A673 (cell line): ENCODE results near the gene PTGFRN. TPM values are rescaled to one million over a fixed set of nuclear protein-coding genes. Genes with fewer than 3 reads are reported as not detected.

Experiments used
- BruUV-seq: library from RNA; stranded (reverse); fragments of 400-500 nt; replicated peaks from 2 replicates; lab custom pipeline; 2021; lab: Mats Ljungman, UMichigan
- CTCF ChIA-PET: fragments of 300-600 bp; sonication (Branson Sonifier 250); formaldehyde crosslinking; loops from one replicate; lab custom pipeline; 2022; ENCODE audit warnings: antibody characterized with exemption; lab: Charles Lee
- POLR2A ChIA-PET: fragments of 300-600 bp; sonication (Branson Sonifier 250); formaldehyde crosslinking; loops from one replicate; lab custom pipeline; 2022; ENCODE audit warnings: antibody characterized with exemption; ENCODE audit not compliant: low non-redundant PET; lab: Charles Lee
- DNase-seq: peaks from one replicate; pipeline ENCODE4 v3.0.0-alpha.2; 2015; ENCODE audit warnings: low spot score
- H3K27ac ChIP-seq: fragments of 200-600 bp; sonication (generic); 2 replicates; pipeline ENCODE4 v1.5.1; 2016; ENCODE audit warnings: mixed run types, low read depth, mild to moderate bottlenecking, mixed read lengths, antibody characterized with exemption, low read length; ENCODE audit not compliant: poor library complexity, severe bottlenecking
- H3K27me3 ChIP-seq: fragments of 200-600 bp; sonication (generic); replicated peaks from 2 replicates; pipeline ENCODE4 v1.6.1; 2017; ENCODE audit warnings: mixed run types, low read depth, mild to moderate bottlenecking, mixed read lengths, antibody characterized with exemption, low read length; ENCODE audit not compliant: insufficient read depth, poor library complexity
- H3K36me3 ChIP-seq: fragments of 200-600 bp; sonication (generic); 2 replicates; pipeline ENCODE4 v1.6.1; 2016; ENCODE audit warnings: mixed run types, mild to moderate bottlenecking, mixed read lengths, antibody characterized with exemption, low read length; ENCODE audit not compliant: insufficient read depth, poor library complexity, severe bottlenecking
- H3K4me1 ChIP-seq: fragments of 200-600 bp; sonication (generic); 2 replicates; pipeline ENCODE4 v1.6.1; 2017; ENCODE audit warnings: mixed run types, mild to moderate bottlenecking, mixed read lengths, antibody characterized with exemption, low read length; ENCODE audit not compliant: insufficient read depth, poor library complexity, severe bottlenecking
- H3K4me3 ChIP-seq: fragments of 200-600 bp; sonication (generic); 2 replicates; pipeline ENCODE4 v1.5.1; 2016; ENCODE audit warnings: low read depth, mixed run types, mild to moderate bottlenecking, mixed read lengths, low read length; ENCODE audit not compliant: poor library complexity, severe bottlenecking
- H3K9me3 ChIP-seq: fragments of 200-600 bp; sonication (generic); 2 replicates; pipeline ENCODE4 v1.6.1; 2016; ENCODE audit warnings: mixed run types, low read depth, mild to moderate bottlenecking, mixed read lengths, antibody characterized with exemption, low read length; ENCODE audit not compliant: poor library complexity, severe bottlenecking
- CTCF ChIP-seq: fragments of 300-800, 200-600 bp; sonication (generic); conservative IDR thresholded peaks from 2 replicates; pipeline ENCODE4 v1.5.1; 2017; ENCODE audit warnings: low read depth, mild to moderate bottlenecking, antibody characterized with exemption, low read length, moderate library complexity, mixed read lengths
- EZH2 ChIP-seq: fragments of 200-600 bp; sonication (generic); IDR thresholded peaks from 2 replicates; pipeline ENCODE4 v1.6.1; 2017; ENCODE audit warnings: borderline replicate concordance, low read depth, mild to moderate bottlenecking, mixed read lengths, antibody characterized with exemption, low read length; ENCODE audit not compliant: poor library complexity, severe bottlenecking
- intact Hi-C: fragments of 100-400 bp; cut with micrococcal nuclease; formaldehyde crosslinking; loops from one replicate; pipeline ENCODE4 v1.10.0; 2022; ENCODE audit not compliant: unreplicated experiment
- total RNA-seq: library from RNA; stranded (reverse); gene quantifications from 2 replicates; pipeline ENCODE4 v1.2.3, GENCODE V29; 2021

The PTGFRN gene
- total RNA-seq, 1 experiment from 2014 or later = 29.5 TPM

DNA sequence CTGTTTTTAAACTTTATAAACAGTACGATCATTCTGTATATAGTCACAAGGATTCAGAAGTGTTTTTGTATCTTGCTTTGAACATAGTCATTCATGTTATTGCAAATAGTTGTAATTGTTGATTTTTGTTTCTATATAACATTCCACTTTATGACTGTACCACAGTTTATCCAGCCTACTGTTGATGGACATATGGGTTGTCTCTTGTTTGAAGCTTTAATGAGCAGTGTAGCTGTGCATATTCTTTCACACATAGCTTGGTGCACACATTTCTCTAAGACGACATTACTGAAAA lies 98.0 kb downstream of the PTGFRN start:
- BruUV-seq = no TSS peak
- peaks cover 3% of the 10 kb centered on the region for H3K27me3 ChIP-seq
- POLR2A ChIA-PET = no interaction called here
- intact Hi-C loops = no loop called here
- H3K27ac ChIP-seq = no peak overlapping the region
- H3K36me3 ChIP-seq = no peaks in the 10 kb centered on the region
- TF ChIP-seq CTCF (no peak), EZH2 (no peak)
- no peak for DNase-seq
- CTCF ChIA-PET = no interaction called here
- no peak overlapping the region for H3K4me3 ChIP-seq
- no peaks in the 10 kb centered on the region for H3K9me3 ChIP-seq
- no peaks in the 10 kb centered on the region for H3K4me1 ChIP-seq

DNA sequence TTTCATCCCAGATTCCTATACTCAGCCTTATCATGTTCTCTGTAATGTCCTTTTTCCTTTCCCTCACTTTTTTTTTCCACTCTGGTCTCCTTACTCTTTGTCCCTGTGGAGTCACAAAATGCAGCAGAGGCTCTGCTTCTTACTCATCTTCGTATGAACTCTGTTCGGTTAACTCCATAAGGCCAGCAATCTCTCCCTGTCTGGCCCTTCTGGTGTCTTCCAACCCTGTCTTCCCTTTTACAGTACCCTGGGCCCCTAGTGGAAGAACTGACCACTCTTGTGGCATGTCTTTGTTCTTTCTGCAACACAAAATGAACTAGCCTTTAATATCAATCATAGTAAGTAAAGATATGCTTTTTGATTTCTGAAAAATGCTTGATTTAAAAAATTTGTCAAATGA lies 98.9 kb downstream of the PTGFRN start:
- intact Hi-C loops = no loop called here
- DNase-seq = no peak
- Histone ChIP-seq H3K27ac (no peak overlapping the region), H3K27me3 (peaks cover 3% of the 10 kb centered on the region), H3K9me3 (no peaks in the 10 kb centered on the region), H3K4me3 (no peak overlapping the region), H3K4me1 (no peaks in the 10 kb centered on the region), H3K36me3 (no peaks in the 10 kb centered on the region)
- no TSS peak for BruUV-seq
- ChIA-PET POLR2A (no interaction called here), CTCF (interaction anchor here (1.0 kb wide), 1 partner anchor 191 kb away, joined by 4 read pairs; no protein-coding TSS in a partner anchor)
- no peak for TF ChIP-seq EZH2
- TF ChIP-seq CTCF = no peak

GRCh38 chr1:117009132-117009531 lies 99.4 kb downstream of the PTGFRN start:
- no TSS peak for BruUV-seq
- CTCF ChIA-PET = interaction anchor here (1.0 kb wide), 1 partner anchor 191 kb away, joined by 4 read pairs; no protein-coding TSS in a partner anchor

More at GRCh38 chr1:117009132-117009531, 99.4 kb downstream of the PTGFRN start:
- no peaks in the 10 kb centered on the region for H3K4me1 ChIP-seq
- DNase-seq = no peak
- TF ChIP-seq EZH2 = no peak
- no peak for TF ChIP-seq CTCF
- H3K9me3 ChIP-seq = no peaks in the 10 kb centered on the region
- H3K36me3 ChIP-seq = no peaks in the 10 kb centered on the region
- no peak overlapping the region for H3K27ac ChIP-seq
- intact Hi-C loops = no loop called here
- POLR2A ChIA-PET = no interaction called here
- H3K27me3 ChIP-seq = peaks cover 3% of the 10 kb centered on the region
- no peak overlapping the region for H3K4me3 ChIP-seq
